Vagina (tissue), 2 donors: ENCODE data around the gene ZDHHC18.

Source experiments
- CTCF ChIP-seq, 3 experiments: fragments of 450-650 bp in 2 of 3; fragments of 200-600 bp in 1 of 3; sonication (generic) in 1 of 3; IDR thresholded peaks; one replicate each; pipeline ENCODE4 v1.5.1; 2017 to 2019; ENCODE audit warnings: antibody characterized with exemption in 3 of 3, mild to moderate bottlenecking in 2 of 3, moderate library complexity in 2 of 3
- POLR2A ChIP-seq, 2 donors: fragments of 450-650 bp; IDR thresholded peaks; one replicate each; pipeline ENCODE4 v1.6.1; 2017; ENCODE audit warnings: antibody characterized with exemption in 2 of 2, mild to moderate bottlenecking in 2 of 2, moderate library complexity in 2 of 2
- POLR2AphosphoS5 ChIP-seq, 2 donors: sonication (generic); formaldehyde crosslinking; IDR thresholded peaks; one replicate each; pipeline ENCODE4 v1.9.0; 2017; ENCODE audit warnings: antibody characterized with exemption in 2 of 2, mild to moderate bottlenecking in 2 of 2, low read depth in 1 of 2; ENCODE audit not compliant: insufficient read depth in 1 of 2

GRCh38 chr1:26856604-26857469 lies 30.3 kb downstream of the ZDHHC18 start:
- TF ChIP-seq CTCF (IDR thresholded peaks at IDR 0.05) (no peak), POLR2A (IDR thresholded peaks at IDR 0.05) (no peak), POLR2AphosphoS5 (IDR thresholded peaks at IDR 0.05; ENCODE audit: insufficient read depth in 1 of 2, low read depth in 1 of 2) (no peak)
